ENCODE results near the gene KCNMA1. TPM values are rescaled to one million over a fixed set of nuclear protein-coding genes. Genes with fewer than 3 reads are reported as not detected.
A peak's percentile ranks its signal among the peaks of the same experiment; 100 is the strongest.

Gene KCNMA1
- total RNA-seq, 1 experiment from 2014 or later, result 143 TPM

DNA sequence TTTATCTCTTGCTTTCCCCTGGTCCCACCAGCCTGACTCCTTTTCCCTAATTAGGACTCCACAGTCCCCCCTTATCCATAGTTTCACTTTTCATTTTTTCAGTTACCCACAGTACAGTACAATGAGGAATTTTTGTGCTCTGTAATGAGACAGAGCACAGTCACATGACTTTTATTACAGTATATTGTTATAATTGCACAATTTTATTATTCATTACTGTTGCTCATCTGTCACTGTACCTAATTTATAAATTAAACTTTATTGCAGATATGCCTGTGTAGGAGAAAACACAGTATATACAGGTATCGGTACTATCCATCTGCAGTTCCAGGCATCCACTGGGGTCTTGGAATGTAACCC is 125.4 kb downstream of the KCNMA1 start:
- BruUV-seq (replicated peaks), result no TSS peak
- Histone ChIP-seq H3K4me1 (ENCODE audit: insufficient read depth, low read length) (peaks cover 68% of the 10 kb centered on the region), H3K9me2 (replicated peaks; ENCODE audit: low read length) (no peaks in the 10 kb centered on the region), H4K20me1 (ENCODE audit: low read length) (no peaks in the 10 kb centered on the region), H3K27me3 (ENCODE audit: low read length) (no peaks in the 10 kb centered on the region), H2AFZ (ENCODE audit: low read length) (no peak overlapping the region), H3K27ac (ENCODE audit: low read length) (peak overlapping the region; percentile 82), H3K4me2 (ENCODE audit: low read length) (peak overlapping the region; percentile 72), H3K9me3 (ENCODE audit: low read length) (no peaks in the 10 kb centered on the region), H3K4me3 (ENCODE audit: low read length) (peak overlapping the region; percentile 0; the same call in 1 of the 2 replicates), H3F3A (ENCODE audit: low read length, unreplicated experiment) (peaks cover 23% of the 10 kb centered on the region), H3K9ac (ENCODE audit: low read length) (peak overlapping the region; percentile 0; the same call in 1 of the 2 replicates), H3K36me3 (ENCODE audit: low read depth, low read length) (no peaks in the 10 kb centered on the region), H3K79me2 (ENCODE audit: low read length) (peaks cover 86% of the 10 kb centered on the region)
- DNase-seq (no peak), ATAC-seq (no peak)
- TF ChIP-seq, protein P1, sequence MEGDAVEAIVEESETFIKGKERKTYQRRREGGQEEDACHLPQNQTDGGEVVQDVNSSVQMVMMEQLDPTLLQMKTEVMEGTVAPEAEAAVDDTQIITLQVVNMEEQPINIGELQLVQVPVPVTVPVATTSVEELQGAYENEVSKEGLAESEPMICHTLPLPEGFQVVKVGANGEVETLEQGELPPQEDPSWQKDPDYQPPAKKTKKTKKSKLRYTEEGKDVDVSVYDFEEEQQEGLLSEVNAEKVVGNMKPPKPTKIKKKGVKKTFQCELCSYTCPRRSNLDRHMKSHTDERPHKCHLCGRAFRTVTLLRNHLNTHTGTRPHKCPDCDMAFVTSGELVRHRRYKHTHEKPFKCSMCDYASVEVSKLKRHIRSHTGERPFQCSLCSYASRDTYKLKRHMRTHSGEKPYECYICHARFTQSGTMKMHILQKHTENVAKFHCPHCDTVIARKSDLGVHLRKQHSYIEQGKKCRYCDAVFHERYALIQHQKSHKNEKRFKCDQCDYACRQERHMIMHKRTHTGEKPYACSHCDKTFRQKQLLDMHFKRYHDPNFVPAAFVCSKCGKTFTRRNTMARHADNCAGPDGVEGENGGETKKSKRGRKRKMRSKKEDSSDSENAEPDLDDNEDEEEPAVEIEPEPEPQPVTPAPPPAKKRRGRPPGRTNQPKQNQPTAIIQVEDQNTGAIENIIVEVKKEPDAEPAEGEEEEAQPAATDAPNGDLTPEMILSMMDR (conservative IDR thresholded peaks at IDR 0.05; ENCODE audit: low read depth, low read length), result no peak
- no peak for TF ChIP-seq EZH2phosphoT487 (IDR thresholded peaks at IDR 0.05; ENCODE audit: borderline replicate concordance, low read length)
- POLR2A ChIA-PET (ENCODE audit: unreplicated experiment), result no interaction called here
- CTCF ChIA-PET, result interaction anchor here (0.7 to 2.7 kb wide), 3 partner anchors 11 to 176 kb away, joined by 3 to 15 read pairs (median 3); no protein-coding TSS in a partner anchor
- intact Hi-C loops (cut with micrococcal nuclease), result loop anchor here (2.0 to 5.0 kb wide), 3 partner anchors 95 to 343 kb away; no protein-coding TSS in a partner anchor

DNA sequence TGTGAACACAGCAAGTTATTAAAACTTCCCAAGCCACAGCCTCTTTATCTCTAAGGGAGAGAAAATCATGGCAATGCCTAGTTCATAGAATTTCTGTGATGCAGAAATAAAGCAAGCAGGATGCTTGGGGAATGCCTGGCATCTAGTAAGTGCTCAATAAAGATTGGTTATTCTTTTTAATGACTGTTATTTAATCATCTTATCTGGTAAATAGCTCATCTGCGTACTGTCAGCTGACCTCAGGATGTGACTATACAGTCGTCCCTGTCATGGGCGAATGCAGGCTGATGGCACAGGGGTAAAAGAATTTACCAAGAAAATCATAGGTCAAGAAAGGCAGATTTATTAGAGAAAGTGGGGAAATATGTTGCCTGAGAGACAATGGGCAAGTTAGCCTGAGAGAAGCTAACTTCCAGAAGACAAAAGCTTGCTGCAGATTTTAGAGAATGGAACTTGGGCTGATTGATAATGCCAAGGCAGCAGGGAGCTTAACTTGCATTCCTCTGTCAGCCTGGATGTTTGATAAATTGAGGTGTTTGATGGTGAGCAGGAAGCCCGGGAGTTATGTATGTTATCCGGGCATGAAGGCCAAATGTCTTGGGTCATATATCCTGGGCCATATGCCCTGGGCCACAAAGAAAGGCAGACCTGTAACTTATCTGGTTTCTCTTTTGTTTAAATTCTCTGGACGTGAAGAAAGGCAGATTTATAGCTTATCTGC is 126.0 kb downstream of the KCNMA1 start:
- DNase-seq (peak; percentile 47), ATAC-seq (no peak)
- Histone ChIP-seq H4K20me1 (ENCODE audit: low read length) (no peaks in the 10 kb centered on the region), H3K27me3 (ENCODE audit: low read length) (no peaks in the 10 kb centered on the region), H3K27ac (ENCODE audit: low read length) (peak overlapping the region; percentile 82), H3K9ac (ENCODE audit: low read length) (peak overlapping the region; percentile 0; the same call in 1 of the 2 replicates), H3K9me2 (replicated peaks; ENCODE audit: low read length) (no peaks in the 10 kb centered on the region), H3K4me3 (ENCODE audit: low read length) (peak overlapping the region; percentile 0; the same call in 1 of the 2 replicates), H3F3A (ENCODE audit: low read length, unreplicated experiment) (peaks cover 23% of the 10 kb centered on the region), H3K79me2 (ENCODE audit: low read length) (peaks cover 85% of the 10 kb centered on the region), H3K4me2 (ENCODE audit: low read length) (peak overlapping the region; percentile 72), H3K4me1 (ENCODE audit: insufficient read depth, low read length) (peaks cover 74% of the 10 kb centered on the region), H2AFZ (ENCODE audit: low read length) (no peak overlapping the region), H3K36me3 (ENCODE audit: low read depth, low read length) (no peaks in the 10 kb centered on the region), H3K9me3 (ENCODE audit: low read length) (no peaks in the 10 kb centered on the region)
- ChIA-PET POLR2A (ENCODE audit: unreplicated experiment) (no interaction called here), CTCF (interaction anchor here (0.6 to 2.7 kb wide), 3 partner anchors 11 to 123 kb away, joined by 3 to 15 read pairs (median 9); no protein-coding TSS in a partner anchor)
- intact Hi-C loops (cut with micrococcal nuclease), result loop anchor here (2.0 to 5.0 kb wide), 3 partner anchors 95 to 343 kb away; no protein-coding TSS in a partner anchor
- TF ChIP-seq, protein P1 (conservative IDR thresholded peaks at IDR 0.05; ENCODE audit: low read depth, low read length), result no peak
- no peak for TF ChIP-seq EZH2phosphoT487 (IDR thresholded peaks at IDR 0.05; ENCODE audit: borderline replicate concordance, low read length)
- TF ChIP-seq EZH2 (IDR thresholded peaks at IDR 0.05; ENCODE audit: low read length, unreplicated experiment), result no peak
- BruUV-seq (replicated peaks), result no TSS peak

DNA sequence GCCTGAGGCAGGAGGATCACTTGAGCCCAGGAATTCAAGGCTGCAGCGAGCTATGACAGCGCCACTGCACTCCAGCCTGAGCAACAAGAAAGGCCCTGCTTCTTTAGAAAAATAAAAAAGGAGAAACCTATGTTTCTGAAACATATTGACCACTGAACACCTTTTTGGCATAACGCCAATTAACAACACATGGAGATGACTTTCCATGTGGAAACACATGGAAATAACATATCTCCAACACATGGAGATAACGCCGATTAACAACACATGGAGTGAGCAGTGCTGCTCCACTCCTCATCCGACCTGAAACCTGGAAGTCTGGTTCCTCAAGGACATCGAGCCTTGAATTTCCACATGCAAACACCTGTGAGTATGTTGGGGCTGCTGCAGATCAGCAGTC is 126.9 kb downstream of the KCNMA1 start:
- intact Hi-C loops (cut with micrococcal nuclease), result loop anchor here (5.0 kb wide), 1 partner anchor 258 kb away; no protein-coding TSS in a partner anchor
- Histone ChIP-seq H3K4me1 (ENCODE audit: insufficient read depth, low read length) (peaks cover 77% of the 10 kb centered on the region), H3K4me3 (ENCODE audit: low read length) (no peak overlapping the region), H3K9me3 (ENCODE audit: low read length) (no peaks in the 10 kb centered on the region), H3K9me2 (replicated peaks; ENCODE audit: low read length) (no peaks in the 10 kb centered on the region), H3K9ac (ENCODE audit: low read length) (no peak overlapping the region), H3K36me3 (ENCODE audit: low read depth, low read length) (no peaks in the 10 kb centered on the region), H3K4me2 (ENCODE audit: low read length) (no peak overlapping the region), H2AFZ (ENCODE audit: low read length) (no peak overlapping the region), H3F3A (ENCODE audit: low read length, unreplicated experiment) (peaks cover 28% of the 10 kb centered on the region), H3K79me2 (ENCODE audit: low read length) (peaks cover 79% of the 10 kb centered on the region), H3K27me3 (ENCODE audit: low read length) (no peaks in the 10 kb centered on the region), H4K20me1 (ENCODE audit: low read length) (no peaks in the 10 kb centered on the region), H3K27ac (ENCODE audit: low read length) (no peak overlapping the region)
- no peak for TF ChIP-seq EZH2 (IDR thresholded peaks at IDR 0.05; ENCODE audit: low read length, unreplicated experiment)
- TF ChIP-seq EZH2phosphoT487 (IDR thresholded peaks at IDR 0.05; ENCODE audit: borderline replicate concordance, low read length), result no peak
- TF ChIP-seq, protein P1 (conservative IDR thresholded peaks at IDR 0.05; ENCODE audit: low read depth, low read length), result no peak
- POLR2A ChIA-PET (ENCODE audit: unreplicated experiment), result no interaction called here
- no peak for DNase-seq
- no peak for ATAC-seq
- CTCF ChIA-PET, result no interaction called here
- no TSS peak for BruUV-seq (replicated peaks)

Measured in PC-3 (cell line).